Calu3 (cell line): ENCODE data around the gene TDRD12. TPM values are rescaled to one million over a fixed set of nuclear protein-coding genes. Genes with fewer than 3 reads are reported as not detected.

Source experiments
- BruUV-seq: library from RNA; stranded (reverse); fragments of 400-500 nt; replicated peaks from 2 replicates; lab custom pipeline; 2021; lab: Mats Ljungman, UMichigan
- CTCF ChIA-PET: fragments of 300-600 bp; sonication (Branson Sonifier 250); formaldehyde crosslinking; loops from one replicate; lab custom pipeline; 2022; ENCODE audit warnings: antibody characterized with exemption; lab: Charles Lee
- DNase-seq: peaks from one replicate; pipeline ENCODE4 v3.0.0; 2022
- H3K27ac Mint-ChIP-seq: one replicate; pipeline ENCODE4 v1.8.0; 2022; ENCODE audit warnings: mixed read lengths; ENCODE audit not compliant: unreplicated experiment
- H3K27me3 Mint-ChIP-seq: one replicate; pipeline ENCODE4 v1.8.0; 2022; ENCODE audit warnings: mixed read lengths; ENCODE audit not compliant: unreplicated experiment
- H3K36me3 Mint-ChIP-seq: one replicate; pipeline ENCODE4 v1.8.0; 2022; ENCODE audit warnings: mild to moderate bottlenecking, moderate library complexity, mixed read lengths; ENCODE audit not compliant: insufficient read depth, unreplicated experiment
- H3K4me1 Mint-ChIP-seq: one replicate; pipeline ENCODE4 v1.8.0; 2022; ENCODE audit warnings: mild to moderate bottlenecking, low read depth, mixed read lengths; ENCODE audit not compliant: unreplicated experiment
- H3K4me3 Mint-ChIP-seq: one replicate; pipeline ENCODE4 v1.8.0; 2022; ENCODE audit warnings: mild to moderate bottlenecking, low read depth, moderate library complexity, mixed read lengths; ENCODE audit not compliant: unreplicated experiment
- H3K9me3 Mint-ChIP-seq: one replicate; pipeline ENCODE4 v1.8.0; 2022; ENCODE audit warnings: low read depth, mixed read lengths; ENCODE audit not compliant: unreplicated experiment
- intact Hi-C: fragments of 100-400 bp; cut with micrococcal nuclease; formaldehyde crosslinking; loops from one replicate; pipeline ENCODE4 v1.10.0; 2022; ENCODE audit not compliant: unreplicated experiment
- total RNA-seq: library from RNA; stranded (reverse); gene quantifications from 2 replicates; pipeline ENCODE4 v1.2.3, GENCODE V29; 2022
- TF ChIP-seq, protein P1 (sequence below): fragments of 200-600 bp; IDR thresholded peaks from one replicate; pipeline ENCODE4 v1.8.0; 2022; ENCODE audit warnings: antibody characterized with exemption; ENCODE audit not compliant: unreplicated experiment

The TDRD12 gene
- total RNA-seq, 1 experiment from 2014 or later, result 0.33 TPM

DNA sequence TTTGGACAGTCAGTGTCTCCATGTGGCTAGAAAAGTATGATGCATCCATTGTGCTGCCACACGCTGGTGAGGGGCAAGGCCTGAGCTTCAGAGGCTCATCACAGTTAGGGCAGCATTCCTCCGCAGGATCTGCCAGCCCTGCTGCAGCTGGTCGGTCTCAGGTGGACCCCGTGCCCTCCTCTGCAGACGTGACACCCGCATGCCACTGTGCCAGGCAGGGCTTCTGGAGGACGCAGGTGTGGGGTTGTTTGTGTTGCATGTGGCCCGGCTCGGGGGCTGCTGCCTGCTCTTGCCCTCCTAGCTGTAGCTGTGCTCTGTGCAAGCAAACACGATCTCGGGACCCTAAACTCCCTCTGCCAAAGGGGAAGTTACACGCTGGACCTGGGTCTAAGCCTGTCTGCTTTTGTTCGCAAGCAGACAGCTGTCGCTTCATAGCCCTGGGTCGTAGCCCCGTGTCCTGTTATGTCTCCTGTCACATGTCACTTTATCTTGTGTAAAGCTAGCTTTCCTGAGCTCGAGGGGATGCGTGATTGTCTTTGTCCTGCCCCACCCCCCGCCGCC, 104.7 kb downstream of the TDRD12 start:
- CTCF ChIA-PET, result no interaction called here
- Mint-ChIP-seq H3K4me3 (no peak overlapping the region), H3K4me1 (no peaks in the 10 kb centered on the region), H3K36me3 (no peaks in the 10 kb centered on the region), H3K9me3 (no peaks in the 10 kb centered on the region), H3K27ac (no peak overlapping the region), H3K27me3 (peaks cover 82% of the 10 kb centered on the region)
- TF ChIP-seq, protein P1, sequence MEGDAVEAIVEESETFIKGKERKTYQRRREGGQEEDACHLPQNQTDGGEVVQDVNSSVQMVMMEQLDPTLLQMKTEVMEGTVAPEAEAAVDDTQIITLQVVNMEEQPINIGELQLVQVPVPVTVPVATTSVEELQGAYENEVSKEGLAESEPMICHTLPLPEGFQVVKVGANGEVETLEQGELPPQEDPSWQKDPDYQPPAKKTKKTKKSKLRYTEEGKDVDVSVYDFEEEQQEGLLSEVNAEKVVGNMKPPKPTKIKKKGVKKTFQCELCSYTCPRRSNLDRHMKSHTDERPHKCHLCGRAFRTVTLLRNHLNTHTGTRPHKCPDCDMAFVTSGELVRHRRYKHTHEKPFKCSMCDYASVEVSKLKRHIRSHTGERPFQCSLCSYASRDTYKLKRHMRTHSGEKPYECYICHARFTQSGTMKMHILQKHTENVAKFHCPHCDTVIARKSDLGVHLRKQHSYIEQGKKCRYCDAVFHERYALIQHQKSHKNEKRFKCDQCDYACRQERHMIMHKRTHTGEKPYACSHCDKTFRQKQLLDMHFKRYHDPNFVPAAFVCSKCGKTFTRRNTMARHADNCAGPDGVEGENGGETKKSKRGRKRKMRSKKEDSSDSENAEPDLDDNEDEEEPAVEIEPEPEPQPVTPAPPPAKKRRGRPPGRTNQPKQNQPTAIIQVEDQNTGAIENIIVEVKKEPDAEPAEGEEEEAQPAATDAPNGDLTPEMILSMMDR, result no peak
- no TSS peak for BruUV-seq
- intact Hi-C loops, result no loop called here
- DNase-seq, result no peak

GRCh38 chr19:32824916-32825608, 105.5 kb downstream of the TDRD12 start:
- Mint-ChIP-seq H3K4me1 (no peaks in the 10 kb centered on the region), H3K27ac (no peak overlapping the region), H3K4me3 (no peak overlapping the region), H3K27me3 (peaks cover 74% of the 10 kb centered on the region), H3K9me3 (no peaks in the 10 kb centered on the region), H3K36me3 (no peaks in the 10 kb centered on the region)
- CTCF ChIA-PET, result no interaction called here
- TF ChIP-seq, protein P1, result no peak
- intact Hi-C loops, result no loop called here
- no TSS peak for BruUV-seq
- no peak for DNase-seq

GRCh38 chr19:32828139-32828538, 108.6 kb downstream of the TDRD12 start:
- intact Hi-C loops, result no loop called here
- TF ChIP-seq, protein P1, result no peak
- DNase-seq, result no peak

DNA sequence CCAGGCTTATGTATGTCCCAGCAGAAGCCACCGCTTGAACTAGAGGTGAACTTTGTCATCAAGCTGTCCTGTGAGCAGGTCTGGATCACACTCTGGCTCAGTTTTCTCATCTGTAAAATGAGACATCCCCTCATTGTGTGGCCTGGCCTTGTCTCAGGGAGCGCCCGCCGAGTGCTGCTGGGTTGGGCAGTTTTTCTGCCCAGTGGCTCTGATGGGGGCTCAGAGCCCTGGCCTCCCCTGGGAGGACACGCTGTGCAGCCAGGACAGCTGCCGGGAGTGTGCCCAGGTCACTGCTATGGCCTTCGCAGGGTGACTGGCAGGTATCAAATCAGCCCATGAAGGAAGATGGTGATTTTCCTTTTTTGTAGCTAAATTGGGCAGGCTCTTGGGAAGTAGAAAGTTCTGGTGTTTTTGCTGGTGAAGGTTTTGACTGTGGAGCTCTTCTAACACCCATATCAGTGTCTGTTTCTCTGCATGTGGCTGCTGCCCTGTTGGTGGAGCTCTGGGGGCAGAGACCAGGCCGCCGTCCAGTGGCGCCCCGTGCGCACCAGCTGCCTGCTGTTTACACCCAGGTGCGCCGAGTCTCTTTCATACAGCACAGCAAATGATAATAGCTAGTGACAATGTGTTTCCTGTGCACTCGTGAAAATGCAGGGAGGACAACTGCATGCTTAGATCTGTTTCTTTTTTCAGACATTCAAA, 109.2 kb downstream of the TDRD12 start:
- TF ChIP-seq, protein P1, result no peak
- BruUV-seq, result no TSS peak
- intact Hi-C loops, result no loop called here
- Mint-ChIP-seq H3K9me3 (no peaks in the 10 kb centered on the region), H3K27ac (no peak overlapping the region), H3K4me3 (no peak overlapping the region), H3K27me3 (peaks cover 37% of the 10 kb centered on the region), H3K36me3 (no peaks in the 10 kb centered on the region), H3K4me1 (no peaks in the 10 kb centered on the region)
- DNase-seq, result no peak
- CTCF ChIA-PET, result no interaction called here

More at GRCh38 chr19:32828139-32828538, 108.6 kb downstream of the TDRD12 start:
- Mint-ChIP-seq H3K4me3 (no peak overlapping the region), H3K9me3 (no peaks in the 10 kb centered on the region), H3K27me3 (peaks cover 44% of the 10 kb centered on the region), H3K4me1 (no peaks in the 10 kb centered on the region), H3K27ac (no peak overlapping the region), H3K36me3 (no peaks in the 10 kb centered on the region)
- BruUV-seq, result no TSS peak
- CTCF ChIA-PET, result no interaction called here
